Skeletal muscle tissue (tissue), 4 donors: ENCODE measurements around the gene SORCS1. TPM values are rescaled to one million over a fixed set of nuclear protein-coding genes. Genes with fewer than 3 reads are reported as not detected.

Source experiments
- H3K27ac ChIP-seq: one replicate; pipeline ENCODE4 v1.7.0; 2013; ENCODE audit warnings: mild to moderate bottlenecking, low read depth, low read length, inconsistent platforms
- H3K27me3 ChIP-seq, 3 donors: one replicate each; pipeline ENCODE4 v1.7.0; 2013; ENCODE audit warnings: low read length in 3 of 3; ENCODE audit not compliant: control insufficient read depth in 3 of 3, insufficient read depth in 3 of 3
- H3K36me3 ChIP-seq, 3 donors: one replicate each; pipeline ENCODE4 v1.7.0; 2013; ENCODE audit warnings: low read length in 3 of 3; ENCODE audit not compliant: control insufficient read depth in 3 of 3, insufficient read depth in 3 of 3
- H3K4me1 ChIP-seq, 3 donors: one replicate each; pipeline ENCODE4 v1.7.0; 2013; ENCODE audit warnings: low read length in 3 of 3, mild to moderate bottlenecking in 3 of 3; ENCODE audit not compliant: control insufficient read depth in 3 of 3, insufficient read depth in 3 of 3
- H3K4me3 ChIP-seq, 3 donors: one replicate each; pipeline ENCODE4 v1.7.0; 2013; ENCODE audit warnings: low read length in 3 of 3
- H3K9ac ChIP-seq, 3 donors: one replicate each; pipeline ENCODE4 v1.7.0; 2013; ENCODE audit warnings: low read length in 3 of 3, mild to moderate bottlenecking in 3 of 3, moderate library complexity in 2 of 3, low read depth in 1 of 3
- H3K9me3 ChIP-seq, 3 donors: one replicate each; pipeline ENCODE4 v1.7.0; 2013; ENCODE audit warnings: low read length in 3 of 3; ENCODE audit not compliant: control insufficient read depth in 3 of 3
- total RNA-seq: library from RNA; depleted of rRNA; stranded (reverse); fragments of >200 nt; gene quantifications from one replicate; pipeline ENCODE4 v1.2.3, GENCODE V29; 2014
- donor health status: Osteomylitis.

SORCS1 gene
- total RNA-seq, 1 donor from 2014 or later: 4.2 TPM

DNA sequence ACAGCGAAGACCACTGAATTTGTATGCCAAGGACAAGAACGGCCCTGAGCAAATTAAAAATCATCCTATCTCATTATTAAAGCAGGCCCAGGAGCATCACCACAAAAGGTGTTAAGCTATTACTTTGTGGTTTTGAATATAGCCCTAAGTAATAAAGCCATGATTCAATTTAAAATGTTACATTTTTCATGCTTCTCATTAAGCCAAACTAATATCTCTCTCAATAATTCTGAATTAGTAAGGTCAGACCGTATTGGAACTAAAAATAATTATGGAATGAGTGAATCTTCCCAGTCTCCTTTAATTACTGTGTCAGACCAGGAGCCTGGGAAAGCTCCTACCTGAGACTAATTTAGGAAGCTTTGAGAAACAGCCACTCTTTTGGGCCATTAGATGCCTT lies 162.4 kb downstream of the SORCS1 start:
- H3K9me3 ChIP-seq: peaks cover 0 to under 1% (median under 1%) of the 10 kb centered on the region in 3 donors
- no peaks in the 10 kb centered on the region for H3K4me1 ChIP-seq
- H3K36me3 ChIP-seq: no peaks in the 10 kb centered on the region
- no peak overlapping the region for H3K4me3 ChIP-seq
- H3K27me3 ChIP-seq: no peaks in the 10 kb centered on the region
- no peak overlapping the region for H3K27ac ChIP-seq
- no peak overlapping the region for H3K9ac ChIP-seq

DNA sequence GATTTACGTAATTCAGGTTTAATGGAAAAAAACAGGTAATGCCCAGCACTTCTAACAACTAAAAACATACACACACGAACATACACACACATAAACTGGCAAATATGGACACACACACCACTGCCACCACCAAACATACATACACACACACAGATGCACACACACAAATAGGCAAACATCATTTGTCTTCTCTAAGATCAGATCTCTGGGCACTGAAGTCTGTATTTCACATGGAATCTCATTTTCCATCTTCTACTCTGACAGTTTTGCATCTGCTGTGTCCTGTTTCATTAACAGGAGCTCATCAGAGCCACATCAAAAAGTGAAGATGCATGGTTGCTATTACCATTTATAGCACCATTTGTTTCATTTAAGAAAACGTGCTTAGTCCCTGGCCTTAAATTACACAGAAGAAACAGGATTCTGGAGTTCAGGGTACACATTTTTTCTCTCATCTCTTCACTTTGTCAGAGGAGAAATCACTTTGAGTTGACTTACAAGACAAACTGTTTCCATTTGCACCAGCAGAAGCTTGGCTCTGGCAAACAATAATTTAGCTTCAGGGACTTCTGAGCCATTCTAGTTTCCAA lies 165.3 kb downstream of the SORCS1 start:
- Histone ChIP-seq H3K9me3 (no peaks in the 10 kb centered on the region), H3K4me1 (no peaks in the 10 kb centered on the region), H3K27me3 (no peaks in the 10 kb centered on the region), H3K9ac (no peak overlapping the region), H3K36me3 (no peaks in the 10 kb centered on the region), H3K4me3 (no peak overlapping the region), H3K27ac (no peak overlapping the region)

DNA sequence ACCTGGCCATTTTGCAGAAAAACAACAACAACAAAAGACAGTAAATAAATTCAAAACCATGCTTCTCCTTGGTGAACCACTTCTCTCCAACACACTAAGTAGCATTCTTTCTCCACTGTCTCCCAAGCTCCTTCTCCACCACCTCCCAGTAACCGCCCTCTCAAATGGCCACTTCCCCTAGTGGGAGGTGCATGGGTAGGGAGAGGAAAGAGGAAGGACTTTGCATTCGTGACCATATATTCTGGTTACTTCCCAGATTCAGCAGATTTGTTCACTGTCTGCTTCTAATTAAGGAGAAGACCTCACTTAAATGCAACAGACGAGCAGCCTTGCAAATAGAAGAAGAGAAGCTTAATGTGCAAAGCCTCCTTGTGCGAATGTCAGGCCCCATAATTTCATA lies 166.8 kb downstream of the SORCS1 start:
- Histone ChIP-seq H3K36me3 (no peaks in the 10 kb centered on the region), H3K27me3 (no peaks in the 10 kb centered on the region), H3K9ac (no peak overlapping the region), H3K4me3 (no peak overlapping the region), H3K27ac (no peak overlapping the region), H3K4me1 (no peaks in the 10 kb centered on the region), H3K9me3 (no peaks in the 10 kb centered on the region)

DNA sequence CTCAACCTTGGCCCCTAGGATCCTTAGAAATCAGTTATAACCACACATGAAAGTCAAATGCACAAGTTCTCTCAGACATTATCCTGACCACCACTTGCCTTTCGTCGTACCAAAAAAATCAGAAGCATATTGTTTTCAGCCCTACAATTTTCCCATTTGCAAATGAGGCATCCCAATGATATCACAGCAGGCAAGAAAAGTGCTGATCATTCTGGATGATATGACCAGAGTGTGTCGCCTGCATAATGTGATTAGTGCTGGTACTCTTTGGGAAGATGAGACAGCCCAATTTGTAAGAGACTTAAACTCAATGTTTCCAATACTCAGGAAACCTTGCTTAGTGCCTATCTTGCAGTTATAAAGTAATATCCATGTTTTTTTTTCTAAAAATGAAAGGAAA lies 168.0 kb downstream of the SORCS1 start:
- H3K27me3 ChIP-seq: no peaks in the 10 kb centered on the region
- H3K4me1 ChIP-seq: no peaks in the 10 kb centered on the region
- no peaks in the 10 kb centered on the region for H3K36me3 ChIP-seq
- H3K9me3 ChIP-seq: no peaks in the 10 kb centered on the region
- H3K4me3 ChIP-seq: no peak overlapping the region
- no peak overlapping the region for H3K9ac ChIP-seq
- H3K27ac ChIP-seq: no peak overlapping the region

DNA sequence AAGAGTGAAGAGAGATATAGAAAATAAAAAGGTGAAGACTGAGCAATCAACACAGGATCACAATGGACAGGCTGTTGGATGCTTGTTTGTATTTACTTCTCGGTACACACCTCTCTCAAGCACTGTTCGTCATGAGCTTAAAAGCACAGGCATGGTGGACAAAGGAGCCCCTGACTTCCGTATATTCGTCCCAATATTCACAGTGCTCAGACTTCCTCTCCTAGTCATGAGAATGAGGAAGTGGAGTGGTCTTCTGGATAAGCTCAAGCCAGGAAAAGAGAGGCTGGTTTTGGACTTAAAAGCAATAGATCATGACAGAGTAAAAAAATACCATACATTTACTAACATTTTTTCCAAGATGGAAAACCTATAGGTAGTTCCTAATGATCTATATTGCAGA lies 172.5 kb downstream of the SORCS1 start:
- no peaks in the 10 kb centered on the region for H3K36me3 ChIP-seq
- no peak overlapping the region for H3K27ac ChIP-seq
- H3K4me1 ChIP-seq: no peaks in the 10 kb centered on the region
- H3K9me3 ChIP-seq: no peaks in the 10 kb centered on the region
- no peak overlapping the region for H3K9ac ChIP-seq
- no peak overlapping the region for H3K4me3 ChIP-seq
- H3K27me3 ChIP-seq: no peaks in the 10 kb centered on the region

DNA sequence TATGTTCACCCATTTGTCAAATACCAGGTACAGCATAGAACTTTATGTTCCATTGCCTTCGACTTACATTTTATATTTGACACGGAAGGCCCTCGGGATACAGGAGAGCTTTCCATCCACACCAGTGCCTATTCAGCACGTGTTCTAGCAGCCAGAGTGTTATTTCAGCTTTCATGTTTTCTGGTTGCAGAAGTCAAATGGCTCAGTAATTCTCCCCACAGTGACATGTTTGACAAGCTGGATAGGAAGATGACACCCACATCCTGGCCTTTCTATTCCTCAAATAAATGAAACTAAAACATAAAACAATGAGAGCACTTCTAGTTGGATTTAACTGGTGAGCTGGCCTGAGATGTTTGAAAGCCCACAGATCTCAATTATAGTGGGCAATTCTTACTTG lies 173.4 kb downstream of the SORCS1 start:
- Histone ChIP-seq H3K9me3 (no peaks in the 10 kb centered on the region), H3K27ac (no peak overlapping the region), H3K4me1 (no peaks in the 10 kb centered on the region), H3K36me3 (no peaks in the 10 kb centered on the region), H3K9ac (no peak overlapping the region), H3K27me3 (no peaks in the 10 kb centered on the region), H3K4me3 (no peak overlapping the region)

DNA sequence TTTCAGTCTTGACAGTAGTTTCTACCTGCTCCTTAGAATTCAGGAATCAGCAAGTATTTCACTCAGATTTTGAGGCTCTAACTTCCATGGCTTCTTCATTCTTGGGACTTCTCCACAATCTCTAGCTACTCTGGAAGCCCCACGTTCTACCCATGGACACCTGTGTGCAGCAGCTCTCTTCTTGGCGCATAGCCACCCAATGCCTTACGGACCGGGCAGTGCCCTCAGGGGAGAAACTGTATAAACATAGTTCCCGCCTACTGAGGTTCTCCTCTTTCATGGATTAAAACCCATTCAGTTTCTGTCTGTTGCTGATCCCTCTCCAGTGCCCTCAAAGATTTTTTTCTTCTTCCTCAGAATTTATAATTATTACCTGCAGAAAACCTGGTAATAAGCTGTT lies 177.1 kb downstream of the SORCS1 start:
- Histone ChIP-seq H3K9ac (no peak overlapping the region), H3K4me1 (no peaks in the 10 kb centered on the region), H3K9me3 (no peaks in the 10 kb centered on the region), H3K27ac (no peak overlapping the region), H3K36me3 (no peaks in the 10 kb centered on the region), H3K4me3 (no peak overlapping the region), H3K27me3 (no peaks in the 10 kb centered on the region)

DNA sequence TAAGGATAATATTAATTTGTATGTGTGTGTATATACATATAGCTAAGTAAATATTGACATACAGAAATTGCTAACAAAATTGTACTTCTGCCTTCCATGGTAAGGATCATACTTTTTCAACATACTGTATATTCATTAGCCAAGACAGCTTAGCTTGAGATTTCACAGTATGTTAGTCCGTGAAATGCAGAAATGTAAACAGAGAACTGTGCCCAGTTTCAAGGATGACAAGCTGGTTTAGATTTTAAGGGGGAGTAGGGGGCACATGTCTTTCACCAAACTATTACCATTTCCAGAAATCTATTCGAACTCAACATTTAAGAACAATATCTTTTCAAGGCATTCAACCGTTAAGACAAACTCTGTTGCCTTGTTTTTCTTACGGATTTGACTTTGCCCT lies 182.2 kb downstream of the SORCS1 start:
- Histone ChIP-seq H3K27ac (no peak overlapping the region), H3K9me3 (no peaks in the 10 kb centered on the region), H3K36me3 (no peaks in the 10 kb centered on the region), H3K27me3 (no peaks in the 10 kb centered on the region), H3K9ac (no peak overlapping the region), H3K4me1 (no peaks in the 10 kb centered on the region), H3K4me3 (no peak overlapping the region)

DNA sequence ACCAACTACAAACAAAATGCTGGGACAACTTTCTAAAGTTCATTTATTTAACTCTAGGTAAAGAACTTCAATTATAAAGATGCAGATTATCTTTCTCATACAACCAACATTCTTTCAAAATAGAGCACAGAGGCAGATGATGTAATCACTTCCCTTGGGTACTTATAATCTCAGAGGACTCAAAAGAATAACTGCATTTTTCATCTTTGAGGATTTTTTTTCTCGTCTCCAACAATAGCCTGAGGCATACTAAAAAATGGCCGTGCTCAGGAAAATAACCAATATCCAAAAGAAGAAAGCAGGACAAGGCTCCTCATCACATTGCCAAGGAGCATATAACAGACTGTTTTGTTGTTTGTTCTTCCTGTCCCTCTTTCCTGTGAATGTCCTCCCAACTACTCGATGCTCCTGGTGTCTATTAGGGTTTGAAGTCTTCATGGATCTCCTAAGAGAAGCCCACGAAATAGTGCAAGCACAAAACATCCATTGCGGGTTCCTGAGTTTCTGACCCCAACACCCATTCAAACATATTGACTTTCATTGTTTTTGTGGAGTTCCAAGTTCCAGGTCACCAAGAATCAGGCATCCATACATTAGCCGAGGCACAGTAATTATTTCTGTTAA lies 182.9 kb downstream of the SORCS1 start:
- Histone ChIP-seq H3K4me1 (no peaks in the 10 kb centered on the region), H3K27me3 (no peaks in the 10 kb centered on the region), H3K36me3 (no peaks in the 10 kb centered on the region), H3K4me3 (no peak overlapping the region), H3K9ac (no peak overlapping the region), H3K9me3 (no peaks in the 10 kb centered on the region), H3K27ac (no peak overlapping the region)

DNA sequence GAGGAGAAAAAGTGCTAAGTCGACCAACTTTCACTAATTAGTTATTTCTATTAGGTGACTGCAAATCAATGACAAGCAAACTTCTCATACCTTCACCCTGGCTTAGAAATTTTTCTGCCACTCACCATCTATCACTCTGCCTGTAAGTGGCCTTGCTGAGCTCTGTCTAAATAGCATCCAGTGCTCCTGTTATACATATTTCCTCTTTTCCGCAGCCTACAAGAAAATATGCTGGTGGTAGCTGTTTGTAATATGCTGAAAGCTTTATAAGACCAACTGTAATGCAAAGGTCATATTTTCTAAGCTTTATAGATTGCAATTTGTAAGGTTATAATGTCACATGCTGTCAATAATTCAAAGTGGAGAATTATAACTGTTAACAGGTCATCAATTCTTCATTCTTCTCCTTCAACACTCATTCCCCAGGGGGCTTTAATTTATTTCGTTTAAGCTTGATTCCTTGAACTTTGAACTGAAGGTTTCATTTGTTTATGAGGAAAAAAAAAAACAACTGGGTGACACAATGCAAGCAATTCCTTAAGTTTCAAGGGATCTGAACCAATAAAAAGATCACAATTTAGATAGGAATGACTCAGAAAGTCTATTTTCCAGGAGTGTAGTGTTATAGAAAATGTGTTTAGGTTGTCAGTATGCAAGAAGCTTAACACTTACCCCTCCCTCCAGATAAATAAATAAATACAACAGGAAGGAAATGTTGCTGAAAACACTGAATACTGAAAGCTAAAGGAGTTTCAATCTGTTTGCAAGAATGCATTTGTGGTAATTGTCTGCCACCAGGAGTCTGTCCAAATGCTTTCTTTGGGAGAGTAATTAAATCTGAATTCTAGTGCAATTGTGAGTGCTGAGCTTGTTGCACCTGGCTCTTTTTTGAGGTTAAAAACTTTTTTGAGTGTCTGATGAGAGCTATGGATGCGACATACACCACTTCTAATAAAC lies 183.7 kb downstream of the SORCS1 start:
- Histone ChIP-seq H3K27me3 (no peaks in the 10 kb centered on the region), H3K9ac (no peak overlapping the region), H3K4me1 (no peaks in the 10 kb centered on the region), H3K36me3 (no peaks in the 10 kb centered on the region), H3K9me3 (no peaks in the 10 kb centered on the region), H3K27ac (no peak overlapping the region), H3K4me3 (no peak overlapping the region)
